Fibroblast of skin of right biceps (primary cell): Measurements from ENCODE around the gene MED16.
"Not testable (repeated sequence)": the region's sequence is repeated elsewhere in the genome, so short reads cannot be mapped to it uniquely, and the experiment has no call there.

Source experiments
- DNase-seq: peaks from one replicate; pipeline ENCODE4 v3.0.0-alpha.2; 2013

MED16 gene

DNA sequence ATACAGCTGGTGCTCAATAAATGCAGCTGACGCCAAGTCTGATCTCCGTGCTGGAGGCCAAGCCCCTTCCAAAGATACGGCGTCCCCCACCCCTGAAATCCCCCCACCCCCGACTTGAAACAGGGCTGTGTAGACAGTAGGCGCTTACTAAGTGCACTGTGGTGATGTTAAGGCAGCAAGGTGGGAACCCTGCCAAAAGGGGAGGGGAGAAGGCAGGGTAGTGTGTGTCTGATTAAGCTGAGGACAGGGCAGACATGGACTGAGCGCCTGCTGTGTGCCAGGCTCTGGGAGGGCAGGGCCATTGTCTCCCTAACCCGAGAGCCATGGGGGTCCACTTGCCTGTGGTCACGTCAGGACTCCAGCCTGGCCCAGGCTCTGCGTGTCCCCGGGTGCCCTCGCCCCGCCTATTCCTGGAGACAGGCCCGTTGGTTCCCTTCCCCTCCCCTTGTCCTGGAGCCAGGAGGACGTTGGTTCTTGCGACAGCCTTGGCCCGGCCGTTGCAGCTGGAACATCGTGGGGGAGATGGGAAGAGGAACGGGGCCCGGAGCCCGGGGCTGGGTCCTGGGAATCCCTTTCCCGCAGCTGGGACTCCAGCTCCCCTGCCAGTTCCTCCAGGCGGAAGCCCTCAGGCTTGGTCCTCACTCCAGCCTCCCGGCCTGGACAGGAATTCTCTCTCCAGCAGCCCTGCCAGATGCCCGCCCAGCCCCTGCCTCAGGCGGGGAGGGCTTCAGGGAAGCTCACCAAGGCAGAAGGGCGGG is 42.6 kb downstream of the MED16 start:
- peak; percentile 74 for DNase-seq

DNA sequence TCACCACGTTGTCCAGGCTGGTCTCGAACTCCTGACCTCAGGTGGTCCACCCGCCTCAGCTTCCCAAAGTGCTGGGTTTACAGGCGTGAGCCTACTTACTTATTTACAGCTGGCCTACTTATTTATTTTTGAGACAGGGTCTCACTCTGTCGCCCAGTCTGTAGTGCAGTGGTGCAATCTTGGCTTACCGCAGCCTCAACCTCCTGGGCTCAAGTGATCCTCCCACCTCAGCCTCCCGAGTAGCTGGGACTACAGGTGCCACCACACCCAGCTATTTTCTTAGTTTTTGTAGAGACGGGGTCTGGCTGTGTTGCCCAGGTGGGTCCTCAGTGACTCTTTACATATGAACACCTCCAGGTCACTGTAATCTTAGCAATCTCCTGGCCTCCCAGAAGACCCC is 43.8 kb downstream of the MED16 start:
- DNase-seq, result not testable (repeated sequence)

DNA sequence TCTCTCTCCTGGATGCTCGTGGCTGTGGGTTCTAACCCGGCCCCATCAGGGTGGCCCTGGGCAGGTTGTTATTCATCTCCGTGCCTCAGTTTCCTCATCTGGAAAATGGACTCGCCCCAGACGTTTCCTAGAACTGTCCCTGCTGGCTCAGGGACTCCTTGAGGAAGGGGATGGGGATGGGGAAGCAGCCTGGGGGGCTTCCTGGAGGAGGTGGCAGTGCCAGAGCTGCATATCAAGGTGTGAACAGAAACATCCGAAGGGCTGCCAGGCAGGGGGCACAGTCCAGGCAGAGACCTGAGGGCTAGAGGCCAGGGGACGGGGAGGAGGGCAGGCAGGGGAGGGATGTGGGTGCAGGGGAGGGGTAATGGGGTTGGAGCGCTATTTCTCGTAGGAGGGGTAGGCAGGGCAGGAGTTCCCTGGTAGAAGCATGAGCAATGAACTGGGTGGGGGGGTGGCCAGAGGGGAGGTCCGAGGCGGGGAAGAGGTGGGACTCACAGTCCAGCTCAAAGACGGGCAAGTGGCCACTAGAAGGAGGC is 44.5 kb downstream of the MED16 start:
- DNase-seq, result no peak

DNA sequence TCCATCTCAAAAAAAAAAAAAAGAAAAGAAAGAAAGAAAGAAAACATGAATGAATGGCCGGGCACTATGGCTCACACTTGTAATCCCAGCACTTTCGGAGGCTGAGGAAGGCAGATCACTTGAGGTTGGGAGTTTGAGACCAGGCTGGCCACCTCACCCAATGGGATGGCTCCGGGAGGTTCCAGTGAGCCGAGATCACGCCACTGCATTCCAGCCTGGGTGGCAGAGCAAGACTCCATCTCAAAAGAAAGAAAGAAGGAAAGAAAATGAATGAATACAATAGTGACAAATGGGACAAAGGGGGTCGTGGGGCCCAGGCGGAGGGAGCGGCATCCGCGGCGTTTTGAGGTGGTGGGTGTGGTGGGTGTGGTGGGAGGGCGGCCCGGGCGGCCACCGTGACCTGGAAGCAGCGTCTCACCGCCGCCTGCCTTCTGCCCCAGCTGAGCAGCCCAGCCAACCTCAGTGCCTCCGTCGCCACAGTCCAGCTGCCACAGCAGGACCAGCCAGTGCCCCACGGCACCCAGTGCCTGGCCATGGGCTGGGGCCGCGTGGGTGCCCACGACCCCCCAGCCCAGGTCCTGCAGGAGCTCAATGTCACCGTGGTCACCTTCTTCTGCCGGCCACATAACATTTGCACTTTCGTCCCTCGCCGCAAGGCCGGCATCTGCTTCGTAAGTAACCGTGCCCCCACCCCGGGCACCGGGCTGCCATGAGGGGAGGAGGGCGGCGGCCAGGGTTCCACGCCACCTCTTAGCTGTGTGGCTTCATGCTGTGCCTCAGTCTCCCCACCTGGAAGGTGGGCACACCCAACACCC is 47.1 kb downstream of the MED16 start:
- no peak for DNase-seq

DNA sequence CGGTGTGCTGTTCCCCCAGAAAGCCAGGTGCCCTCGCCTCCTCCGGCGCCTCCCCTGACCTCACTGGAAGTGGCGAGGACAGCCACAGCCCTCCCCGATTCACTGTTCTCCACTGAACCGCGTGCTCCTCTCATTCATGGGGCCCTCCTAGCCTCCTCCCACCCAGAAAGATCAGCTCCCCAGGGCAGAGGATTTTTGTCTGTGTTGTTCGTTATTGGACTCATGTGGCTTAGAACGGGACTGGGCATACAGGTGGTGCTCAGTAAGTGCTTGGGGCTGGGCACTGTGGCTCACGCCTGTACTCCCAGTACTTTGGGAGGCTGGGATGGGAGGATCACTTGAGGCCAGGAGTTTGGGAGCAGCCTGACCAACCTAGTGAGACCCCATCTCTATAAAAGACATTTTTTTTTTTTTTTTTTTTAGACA is 48.4 kb downstream of the MED16 start:
- no peak for DNase-seq

DNA sequence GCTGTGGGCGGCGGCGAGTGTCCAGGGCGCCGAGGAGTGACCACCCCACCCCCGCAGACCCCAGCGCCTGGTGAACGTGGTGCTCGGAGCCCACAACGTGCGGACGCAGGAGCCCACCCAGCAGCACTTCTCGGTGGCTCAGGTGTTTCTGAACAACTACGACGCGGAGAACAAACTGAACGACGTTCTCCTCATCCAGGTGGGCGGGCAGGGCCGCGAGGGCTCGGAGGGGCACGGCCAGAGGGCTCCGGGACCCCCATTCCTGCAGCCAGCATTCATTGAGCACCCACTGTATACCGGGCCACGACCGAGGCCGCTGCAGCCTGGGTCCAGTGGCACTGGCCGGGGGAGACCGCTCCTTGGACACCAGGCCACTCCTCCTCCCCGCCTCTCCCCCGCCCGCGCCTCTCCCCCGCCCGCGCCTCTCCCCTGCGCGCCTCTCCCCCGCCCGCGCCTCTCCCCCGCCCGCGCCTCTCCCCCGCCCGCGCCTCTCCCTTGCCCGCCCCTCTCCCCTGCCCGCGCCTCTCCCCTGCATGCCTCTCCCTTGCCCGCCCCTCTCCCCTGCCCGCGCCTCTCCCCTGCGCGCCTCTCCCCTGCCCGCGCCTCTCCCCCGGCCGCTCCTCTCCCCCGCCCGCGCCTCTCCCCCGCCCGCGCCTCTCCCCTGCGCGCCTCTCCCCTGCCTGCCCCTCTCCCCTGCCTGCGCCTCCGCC is 49.0 kb downstream of the MED16 start:
- DNase-seq, result no peak

DNA sequence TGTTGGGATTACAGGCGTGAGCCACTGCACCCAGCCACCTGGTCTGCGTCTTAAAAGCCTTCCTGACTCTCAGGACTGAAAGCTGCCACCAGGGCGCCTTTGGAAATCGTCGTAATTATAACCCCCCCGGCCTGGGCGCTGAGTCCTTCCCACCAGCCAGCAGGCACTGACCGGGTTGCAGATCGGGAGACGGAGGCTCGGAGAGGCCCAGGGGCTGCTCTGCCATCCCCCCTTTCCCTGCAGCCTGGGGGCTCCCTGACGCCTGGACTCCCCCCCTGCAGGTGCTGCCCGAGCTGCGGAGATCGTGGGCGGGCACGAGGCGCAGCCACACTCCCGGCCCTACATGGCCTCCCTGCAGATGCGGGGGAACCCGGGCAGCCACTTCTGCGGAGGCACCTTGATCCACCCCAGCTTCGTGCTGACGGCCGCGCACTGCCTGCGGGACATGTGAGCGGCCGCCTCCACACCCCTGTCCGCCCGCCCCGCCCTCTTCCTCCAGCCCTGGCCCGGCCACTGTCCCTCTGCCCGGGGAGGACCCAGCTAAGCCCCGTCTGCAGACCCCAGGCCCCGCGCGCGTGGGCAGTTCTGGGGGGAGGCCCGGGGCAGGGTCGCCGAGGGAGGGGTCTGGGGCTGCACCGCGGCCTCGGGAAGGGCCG is 49.7 kb downstream of the MED16 start:
- DNase-seq, result no peak

DNA sequence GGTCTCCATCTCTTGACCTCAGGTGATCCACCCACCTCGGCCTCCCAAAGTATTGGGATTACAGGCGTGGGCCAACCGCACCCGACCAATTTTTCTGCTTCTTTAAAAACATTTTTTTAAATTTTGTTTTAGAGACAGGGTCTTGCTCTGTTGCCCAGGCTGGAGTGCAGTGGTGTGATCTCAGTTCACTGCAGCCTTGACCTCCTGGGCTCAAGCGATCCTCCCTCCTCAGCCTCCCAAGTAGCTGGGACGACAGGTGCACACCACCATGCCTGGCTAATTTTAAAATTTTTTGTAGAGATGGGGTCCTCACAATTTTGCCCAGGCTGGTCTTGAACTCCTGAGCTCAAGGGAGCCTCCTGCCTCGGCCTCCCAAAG is 50.2 kb downstream of the MED16 start:
- not testable (repeated sequence) for DNase-seq

DNA sequence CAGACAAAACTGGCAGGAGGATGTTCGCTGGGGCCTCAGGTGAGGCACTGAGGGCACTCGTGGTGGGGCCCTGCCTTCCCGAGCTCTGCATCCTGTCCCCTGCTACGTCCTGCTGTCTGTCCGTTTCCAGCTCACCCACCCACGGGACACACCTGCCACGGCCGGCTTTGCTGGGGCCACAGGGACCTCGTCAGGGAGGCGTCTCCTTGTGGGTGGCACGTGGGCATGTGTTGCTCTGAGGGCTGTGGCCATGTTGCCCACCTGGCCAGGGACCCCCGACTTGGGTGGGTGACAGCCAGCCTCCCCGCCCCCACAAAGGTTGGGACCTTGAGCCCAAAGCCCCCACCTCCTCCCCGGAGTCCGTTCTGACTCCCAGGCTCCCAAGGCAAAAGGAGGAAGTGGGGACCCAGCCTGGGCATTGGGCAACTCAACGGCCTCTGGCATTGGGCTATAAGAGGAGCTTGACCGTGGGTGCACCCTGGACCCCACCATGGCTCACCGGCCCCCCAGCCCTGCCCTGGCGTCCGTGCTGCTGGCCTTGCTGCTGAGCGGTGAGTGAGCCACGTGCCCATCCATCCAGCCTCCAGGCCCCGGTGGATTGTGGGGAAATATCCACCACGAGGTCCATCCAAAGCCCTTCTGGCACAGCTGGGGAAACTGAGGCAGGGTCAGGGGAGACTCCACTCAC is 52.3 kb downstream of the MED16 start, which contains the start of gene PRTN3:
TSS of gene PRTN3 (plus strand) at position 481 of the 688 bp plus-strand sequence. CDS start at position 491, 10 bp downstream.
- DNase-seq, result no peak

DNA sequence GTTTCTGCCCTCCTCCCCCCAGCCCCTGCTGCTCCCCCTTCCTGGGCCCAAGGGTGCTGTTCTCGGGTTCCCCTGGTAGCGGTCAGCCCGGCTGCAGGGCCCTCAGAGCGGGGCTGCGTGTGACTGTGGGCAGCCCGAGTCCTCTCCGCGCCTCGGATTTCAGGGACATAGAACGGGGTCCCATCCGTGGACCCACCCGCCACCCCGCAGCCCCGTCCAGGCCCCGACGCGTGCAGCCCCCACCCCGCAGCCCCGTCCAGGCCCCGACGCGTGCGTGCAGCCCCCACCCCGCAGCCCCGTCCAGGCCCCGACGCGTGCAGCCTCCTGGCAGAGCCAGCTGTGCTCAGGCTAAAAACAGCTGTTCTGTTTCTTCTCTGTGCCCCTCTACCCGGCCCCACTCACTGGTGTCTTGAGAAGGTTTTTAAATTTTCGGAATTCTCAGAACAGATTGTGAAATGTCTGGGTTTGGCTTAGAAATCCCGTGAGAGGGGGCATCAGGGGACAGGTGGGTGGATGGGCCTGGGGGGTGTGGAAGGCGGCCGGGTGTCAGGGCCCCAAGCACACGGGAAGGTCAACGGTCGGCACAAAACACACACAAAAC is 57.7 kb downstream of the MED16 start:
- DNase-seq, result no peak

DNA sequence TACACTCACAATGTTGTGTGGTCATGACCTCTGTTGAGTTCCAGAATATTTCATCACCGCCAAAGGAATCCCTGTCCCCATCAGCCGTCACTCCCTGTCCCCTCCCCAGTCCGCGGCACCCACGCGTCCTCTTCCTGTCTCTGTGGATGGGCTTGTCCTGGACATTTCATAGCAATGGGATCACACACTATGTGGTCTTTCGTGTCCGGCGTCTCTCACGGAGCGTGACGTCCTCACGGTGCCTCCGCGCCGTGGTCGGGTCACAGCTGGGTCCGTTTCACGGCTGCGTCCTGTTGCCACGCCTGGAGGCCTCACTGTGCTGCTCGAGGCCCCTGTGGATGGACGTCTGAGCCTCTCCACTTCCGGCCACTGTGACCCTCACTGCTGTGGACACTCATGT is 58.8 kb downstream of the MED16 start:
- DNase-seq, result no peak

DNA sequence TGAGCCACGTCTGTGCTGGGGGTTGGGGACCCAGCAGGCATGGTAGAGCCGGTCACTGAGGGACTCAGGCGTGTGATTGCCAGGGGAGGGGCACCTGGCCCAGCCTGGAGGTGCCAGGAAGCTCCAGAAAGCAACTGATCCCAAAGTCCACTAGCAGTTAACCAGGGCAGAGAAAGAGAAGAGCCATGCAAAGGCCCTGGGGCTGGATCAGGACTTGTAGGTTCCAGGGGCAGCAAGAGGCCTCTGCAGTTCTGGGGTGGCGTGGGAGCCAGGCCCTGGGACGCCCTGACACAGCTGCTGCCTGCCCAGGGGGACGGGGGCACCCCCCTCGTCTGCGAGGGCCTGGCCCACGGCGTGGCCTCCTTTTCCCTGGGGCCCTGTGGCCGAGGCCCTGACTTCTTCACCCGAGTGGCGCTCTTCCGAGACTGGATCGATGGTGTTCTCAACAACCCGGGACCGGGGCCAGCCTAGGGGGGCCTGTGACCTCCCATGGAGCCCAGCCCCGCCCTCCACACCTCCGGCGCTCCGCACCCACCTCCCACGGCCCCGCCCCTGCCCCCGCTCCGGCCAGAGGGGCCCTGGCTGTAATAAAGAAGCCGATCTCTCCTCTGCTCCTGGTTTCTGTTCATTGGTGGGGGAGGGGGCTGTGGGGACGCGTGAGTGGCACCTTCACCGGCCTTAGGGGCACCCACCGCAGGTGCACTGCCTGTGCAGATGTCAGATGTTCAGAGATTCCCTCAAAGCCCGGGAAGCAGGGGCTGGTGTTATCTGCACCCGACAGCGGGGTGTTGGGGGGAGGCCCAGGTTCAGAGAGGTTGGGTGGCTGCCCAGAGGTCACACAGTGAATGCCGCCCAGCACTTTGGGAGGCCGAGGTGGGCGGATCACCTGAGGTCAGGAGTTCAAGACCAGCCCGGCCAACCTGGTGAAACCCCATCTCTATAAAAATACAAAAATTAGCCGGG is 61.3 kb downstream of the MED16 start:
- no peak for DNase-seq

DNA sequence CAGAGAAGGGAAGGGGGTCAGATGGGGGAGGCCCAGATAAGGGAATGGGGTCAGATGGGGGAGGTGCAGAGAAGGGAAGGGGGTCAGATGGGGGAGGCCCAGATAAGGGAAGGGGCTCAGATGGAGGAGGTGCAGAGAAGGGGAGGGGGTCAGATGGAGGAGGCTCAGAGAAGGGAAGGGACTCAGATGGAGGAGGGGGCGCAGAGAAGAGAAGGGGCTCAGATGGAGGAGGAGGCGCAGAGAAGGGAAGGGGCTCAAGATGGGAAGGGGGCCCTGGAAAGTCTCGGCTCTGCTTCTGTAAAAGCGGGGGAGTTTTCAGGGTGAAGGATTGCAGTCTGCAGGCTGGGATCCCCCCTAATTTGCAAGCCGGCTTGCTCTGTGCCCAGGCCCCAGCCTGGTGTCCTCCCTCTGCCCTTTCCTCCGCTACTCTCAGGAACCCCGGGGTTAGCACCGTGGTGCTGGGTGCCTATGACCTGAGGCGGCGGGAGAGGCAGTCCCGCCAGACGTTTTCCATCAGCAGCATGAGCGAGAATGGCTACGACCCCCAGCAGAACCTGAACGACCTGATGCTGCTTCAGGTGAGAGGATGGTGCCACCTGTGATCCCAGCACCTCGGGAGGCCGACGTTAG is 63.7 kb downstream of the MED16 start:
- no peak for DNase-seq

DNA sequence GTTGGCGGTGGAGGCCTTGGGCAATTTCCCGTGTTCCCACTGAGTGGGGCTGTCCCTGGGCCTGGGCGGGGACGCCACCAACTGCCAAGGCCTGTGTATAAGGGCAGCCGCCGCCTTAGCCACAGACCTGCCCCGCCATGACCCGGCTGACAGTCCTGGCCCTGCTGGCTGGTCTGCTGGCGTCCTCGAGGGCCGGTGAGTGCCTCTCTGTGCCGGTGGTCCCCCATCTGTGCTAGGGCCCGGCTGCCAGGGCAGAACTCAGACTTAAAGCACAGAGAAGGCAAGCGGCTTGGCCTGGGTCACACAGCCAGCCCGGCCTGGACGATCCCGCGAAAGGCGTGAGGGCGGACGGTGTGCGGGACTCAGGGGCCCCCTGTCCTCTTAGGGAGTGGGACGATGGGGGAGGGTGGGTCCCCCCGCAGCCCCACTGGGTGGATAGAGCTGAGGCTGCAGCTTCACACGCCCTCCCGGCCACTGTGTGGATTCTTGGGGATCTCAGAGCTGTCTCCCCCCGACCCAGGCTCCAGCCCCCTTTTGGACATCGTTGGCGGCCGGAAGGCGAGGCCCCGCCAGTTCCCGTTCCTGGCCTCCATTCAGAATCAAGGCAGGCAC is 65.2 kb downstream of the MED16 start, which contains the start of gene AZU1:
TSS of gene AZU1 (plus strand) at position 128 of the 612 bp plus-strand sequence. CDS start at position 138, 10 bp downstream.
- no peak for DNase-seq

DNA sequence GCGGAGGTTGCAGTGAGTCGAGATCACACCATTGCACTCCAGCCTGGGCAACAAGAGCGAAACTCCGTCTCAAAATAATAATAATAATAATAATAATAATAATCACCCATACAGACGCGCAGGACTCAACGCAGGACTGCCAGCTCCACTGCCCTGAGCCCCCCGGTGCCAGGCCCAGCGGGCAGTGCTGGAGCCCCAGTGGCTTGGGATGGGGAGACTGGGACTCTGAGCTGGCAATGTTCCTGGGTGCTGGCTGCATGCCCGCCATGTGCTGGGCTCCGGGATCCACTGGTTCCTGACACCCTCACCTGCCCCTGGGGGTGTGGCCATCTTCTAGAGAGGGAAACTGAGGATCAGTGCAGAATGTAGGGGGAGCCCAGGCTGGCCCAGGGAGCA is 65.7 kb downstream of the MED16 start:
- no peak for DNase-seq

DNA sequence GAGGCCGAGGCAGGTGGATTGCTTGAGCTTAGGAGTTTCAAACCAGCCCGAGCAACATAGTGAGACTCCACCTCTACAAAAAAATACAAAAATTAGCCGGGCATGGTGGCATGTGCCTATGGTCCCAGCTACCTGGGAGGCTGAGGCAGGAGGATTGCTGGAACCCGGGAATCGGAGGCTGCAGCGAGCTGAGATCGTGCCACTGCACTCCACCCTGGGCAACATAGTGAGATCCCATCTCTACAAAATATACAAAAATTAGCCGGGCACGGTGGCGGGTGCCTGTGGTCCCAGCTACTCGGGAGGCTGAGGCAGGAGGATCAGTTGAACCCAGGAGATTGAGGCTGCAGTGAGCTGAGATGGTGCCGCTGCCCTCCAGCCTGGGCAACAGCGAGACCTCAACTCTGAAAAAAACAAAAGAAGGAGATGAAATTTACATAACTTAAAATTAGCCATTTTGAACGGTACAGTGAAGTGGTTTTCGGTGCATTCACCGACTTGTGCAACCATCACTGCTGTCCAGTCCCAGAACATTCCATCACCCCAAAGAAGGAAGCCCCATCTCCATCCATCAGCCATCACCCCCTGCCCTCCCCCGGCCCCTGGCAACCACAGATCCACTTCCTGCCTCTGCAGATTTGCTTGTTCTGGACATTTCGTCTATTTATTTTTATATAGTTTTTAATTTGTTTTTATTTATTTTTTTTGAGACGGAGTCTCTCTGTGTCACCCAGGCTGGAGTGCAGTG is 66.9 kb downstream of the MED16 start:
- no peak for DNase-seq

DNA sequence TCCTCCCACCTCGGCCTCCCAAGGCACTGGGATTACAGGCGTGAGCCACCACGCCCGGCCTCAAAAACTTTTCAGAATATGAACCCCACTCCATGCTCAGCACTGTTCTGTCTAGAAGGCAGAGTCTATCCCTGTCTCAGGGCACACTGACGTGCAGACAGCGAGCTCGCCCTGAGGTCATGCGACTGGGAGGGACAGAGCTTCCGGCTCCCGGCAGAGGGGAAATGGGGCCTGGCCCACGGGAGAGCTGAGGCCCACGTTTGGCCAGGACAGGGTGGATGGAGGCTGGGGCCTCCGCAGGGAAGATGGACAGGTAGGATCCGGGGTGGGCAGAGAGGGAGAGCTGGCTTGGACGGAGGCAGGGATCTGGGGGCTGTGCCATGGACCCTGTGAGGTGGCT is 68.1 kb downstream of the MED16 start:
- DNase-seq, result no peak

DNA sequence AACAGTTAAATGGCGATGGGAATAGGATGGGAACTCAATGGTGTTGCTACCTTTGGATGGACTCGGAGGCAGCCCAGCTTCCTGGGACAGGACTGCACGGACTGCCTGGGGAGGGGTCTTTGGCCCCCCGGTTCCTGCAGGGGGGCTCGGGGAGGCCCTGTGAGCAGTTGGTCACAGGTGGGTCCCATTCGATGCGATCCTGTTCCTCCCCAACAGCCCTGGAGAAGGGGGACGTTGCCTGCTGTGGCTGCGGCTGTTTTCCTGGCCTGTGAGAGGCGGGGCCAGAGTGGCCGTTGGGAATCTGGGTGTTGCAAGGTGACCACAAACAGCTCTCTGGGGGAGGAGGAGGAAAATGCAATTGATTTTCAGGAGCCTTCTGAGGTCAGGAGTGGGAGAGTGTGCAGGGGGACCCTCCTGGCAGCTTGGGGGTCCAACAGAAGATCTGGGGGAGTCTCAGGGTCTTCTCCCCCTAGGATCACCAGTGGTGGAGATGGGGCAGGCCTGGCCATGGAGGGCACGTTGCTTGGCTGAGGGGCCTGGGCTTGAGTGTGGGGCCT is 69.3 kb downstream of the MED16 start:
- no peak for DNase-seq
